Mucosa of gallbladder (tissue), 1 donor: ENCODE measurements around the gene MAGI1. TPM values are rescaled to one million over a fixed set of nuclear protein-coding genes. Genes with fewer than 3 reads are reported as not detected.

Source experiments
- DNase-seq: peaks from one replicate; pipeline ENCODE4 v3.0.0-alpha.2; 2020; ENCODE audit warnings: low spot score
- total RNA-seq: library from RNA; stranded (reverse); gene quantifications from one replicate; pipeline ENCODE4 v1.2.1, GENCODE V29; 2021
- donor health status: DM: no; HTN: no; CAD: no.

The MAGI1 gene
- total RNA-seq, 1 donor from 2014 or later: 87.4 TPM

DNA sequence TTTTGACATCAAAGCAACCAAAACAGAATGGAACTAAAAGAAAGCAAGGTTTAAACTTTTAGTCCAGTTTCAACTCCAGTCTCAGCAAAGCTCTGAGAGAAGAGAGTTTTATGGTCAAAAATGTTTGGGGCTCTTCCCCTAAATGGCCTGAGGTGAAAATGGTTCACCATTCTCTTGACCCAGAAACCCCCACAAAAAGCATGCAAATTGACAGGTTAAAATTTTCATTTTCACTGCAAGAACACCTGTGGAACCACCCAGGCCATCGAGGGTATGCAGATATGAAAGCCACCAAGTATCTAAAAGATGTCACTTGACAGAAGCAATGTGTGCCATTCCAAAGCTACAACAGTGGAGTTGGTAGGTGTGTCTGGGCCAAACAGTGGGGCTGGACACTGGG lies 195.0 kb downstream of the MAGI1 start:
- DNase-seq: no peak

DNA sequence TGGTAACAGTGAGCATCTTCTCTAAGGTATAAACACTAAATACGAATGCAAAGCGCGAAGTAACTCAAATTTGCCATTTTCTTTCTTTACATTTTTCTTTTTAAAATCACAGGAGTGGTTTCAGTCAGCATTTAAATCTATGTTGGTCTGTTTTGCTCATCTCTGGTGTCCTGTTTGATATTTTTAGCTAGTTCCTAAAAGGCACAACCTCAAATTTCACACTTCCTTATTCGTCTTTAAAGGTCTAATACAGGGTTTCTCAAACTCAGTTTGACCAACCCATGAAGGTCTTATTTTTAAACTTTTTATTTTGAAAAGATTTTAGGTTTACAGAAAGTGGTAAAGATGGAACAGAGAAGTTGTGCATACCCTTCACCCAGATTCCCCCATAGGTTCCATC lies 201.1 kb downstream of the MAGI1 start:
- no peak for DNase-seq

DNA sequence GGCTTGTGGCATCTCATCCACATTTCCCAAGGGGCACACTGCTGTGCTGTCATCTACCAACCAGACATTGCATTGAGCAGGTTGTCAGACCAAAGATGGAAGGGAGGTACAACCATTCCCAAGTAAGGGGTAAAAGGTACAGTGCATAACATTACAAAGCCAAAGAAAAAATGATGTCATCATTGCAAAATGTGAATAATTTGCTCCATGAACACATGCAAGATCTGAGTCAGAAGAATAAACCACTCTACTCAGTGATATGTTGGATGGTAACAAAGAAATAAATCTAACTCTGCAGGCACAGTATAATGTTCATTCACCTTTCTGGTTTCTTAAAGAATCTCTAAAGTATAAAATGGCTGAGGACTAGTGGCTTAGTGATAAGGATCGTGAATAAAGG lies 202.7 kb downstream of the MAGI1 start:
- DNase-seq: no peak

DNA sequence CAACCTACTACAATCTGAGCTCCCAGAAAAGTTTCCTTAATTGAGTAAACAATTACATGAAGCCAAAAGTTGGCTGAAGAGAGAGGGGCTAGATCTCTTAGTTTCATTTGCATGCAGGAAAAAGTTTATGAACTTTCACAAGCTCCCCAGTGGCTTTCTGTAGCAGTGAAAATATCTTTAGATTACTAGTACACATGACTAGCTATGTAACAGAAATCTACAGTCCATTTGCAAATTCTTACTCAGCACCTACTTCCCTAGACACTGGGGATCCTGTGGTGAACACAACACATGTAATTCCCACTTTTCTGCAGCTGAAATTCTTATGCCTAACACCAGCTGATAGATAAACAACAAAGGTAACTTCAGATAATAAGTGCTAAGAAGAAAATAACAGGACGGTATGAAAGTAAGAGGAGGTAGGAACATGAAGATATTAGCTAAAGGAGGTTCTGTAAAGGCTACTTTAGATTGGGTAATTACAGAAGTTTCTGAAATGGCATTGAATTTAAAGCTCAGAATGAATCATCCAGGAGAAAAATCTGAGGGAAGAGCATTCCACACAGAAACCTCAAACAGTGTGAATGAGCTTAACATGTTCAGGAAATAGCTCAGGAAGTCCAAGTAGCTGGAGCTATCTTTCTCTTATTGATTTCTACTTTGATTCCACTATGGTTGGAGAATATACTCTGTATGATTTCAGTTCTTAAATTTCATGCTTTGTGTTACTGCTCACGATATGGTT lies 204.8 kb downstream of the MAGI1 start:
- no peak for DNase-seq

DNA sequence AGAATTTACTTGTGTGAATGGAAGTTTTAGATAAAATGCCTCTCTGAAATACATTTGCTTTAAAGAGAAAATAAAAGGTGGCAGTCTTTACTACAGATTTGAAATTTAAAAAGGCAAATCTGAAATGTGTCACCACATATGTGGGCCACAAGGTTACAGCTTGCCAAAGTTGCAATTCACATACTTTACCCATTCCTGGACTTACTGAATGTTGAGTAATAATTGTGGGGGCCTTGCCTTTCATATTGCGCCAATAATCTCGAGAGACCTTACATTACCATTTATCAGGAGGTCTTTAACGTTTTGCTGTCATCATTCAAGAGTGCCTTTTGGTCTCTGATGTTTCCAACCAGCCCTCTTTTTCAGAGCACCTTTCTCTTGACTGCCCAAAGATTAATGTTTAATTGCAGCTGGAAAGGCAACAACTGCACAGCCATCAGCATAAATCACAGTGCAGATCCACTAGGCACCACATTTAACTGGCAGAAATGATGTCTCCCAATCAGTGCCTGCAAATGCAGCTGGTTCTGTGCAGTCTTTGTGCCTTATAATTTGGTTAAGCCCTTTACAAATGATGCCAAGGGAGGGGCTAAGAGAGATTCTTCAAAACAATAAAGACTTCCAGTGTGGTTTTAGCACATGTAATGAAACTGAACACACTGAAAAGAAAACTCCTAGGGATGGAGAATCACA lies 206.8 kb downstream of the MAGI1 start:
- no peak for DNase-seq

DNA sequence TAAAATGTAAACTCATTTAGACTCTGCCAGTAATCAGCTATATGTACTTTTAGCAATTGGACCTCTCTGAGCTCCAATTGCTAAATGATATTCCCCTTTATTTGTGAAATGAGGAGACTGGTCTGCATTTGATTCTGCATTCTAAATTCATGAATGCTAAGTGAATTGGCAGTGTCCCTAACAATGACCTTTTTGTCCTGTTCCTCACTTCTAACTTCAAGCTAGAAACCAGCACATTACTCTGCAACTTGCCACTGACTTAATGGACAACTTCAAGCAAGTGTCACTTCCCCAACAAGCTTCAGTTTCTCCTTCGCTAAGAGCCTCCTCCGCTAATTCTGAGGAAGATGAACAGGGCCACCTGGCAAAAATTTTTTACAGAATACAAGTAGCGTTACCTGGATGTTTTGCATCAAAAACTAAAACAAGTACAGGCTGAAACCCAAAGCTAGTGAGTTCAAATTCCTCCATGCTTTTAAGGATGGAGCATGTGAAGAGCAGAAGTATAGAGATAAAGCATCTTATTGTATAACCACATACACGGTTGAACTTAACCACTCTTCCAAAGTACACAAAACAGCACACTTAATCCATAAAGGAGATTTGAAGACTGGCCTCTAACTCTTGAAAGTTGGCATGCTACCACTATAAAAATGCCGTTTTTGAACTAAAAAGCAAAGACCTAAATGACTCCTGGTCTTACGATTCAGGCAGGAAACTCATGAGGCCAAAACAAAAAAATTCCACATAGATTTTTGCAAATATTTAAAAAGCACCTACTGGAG lies 207.6 kb downstream of the MAGI1 start:
- no peak for DNase-seq

DNA sequence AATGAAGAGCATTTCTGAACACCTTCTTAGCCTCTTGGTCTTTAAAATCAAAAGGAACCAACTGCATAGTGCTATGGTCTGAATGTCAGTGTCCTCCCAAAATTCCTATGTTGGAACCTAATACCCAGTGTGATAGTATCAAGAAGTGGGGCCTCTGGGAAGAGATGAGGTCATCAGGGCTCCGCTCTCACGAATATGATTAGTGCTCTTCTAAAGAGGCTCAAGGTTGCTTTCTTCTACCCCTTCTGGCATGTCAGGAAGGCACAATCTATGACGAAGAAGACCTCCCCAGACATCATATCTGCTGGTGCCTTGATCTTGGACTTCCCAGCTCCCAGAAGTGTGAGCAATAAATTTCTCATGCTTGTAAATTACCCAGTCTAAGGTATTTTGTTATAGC lies 209.5 kb downstream of the MAGI1 start:
- no peak for DNase-seq

DNA sequence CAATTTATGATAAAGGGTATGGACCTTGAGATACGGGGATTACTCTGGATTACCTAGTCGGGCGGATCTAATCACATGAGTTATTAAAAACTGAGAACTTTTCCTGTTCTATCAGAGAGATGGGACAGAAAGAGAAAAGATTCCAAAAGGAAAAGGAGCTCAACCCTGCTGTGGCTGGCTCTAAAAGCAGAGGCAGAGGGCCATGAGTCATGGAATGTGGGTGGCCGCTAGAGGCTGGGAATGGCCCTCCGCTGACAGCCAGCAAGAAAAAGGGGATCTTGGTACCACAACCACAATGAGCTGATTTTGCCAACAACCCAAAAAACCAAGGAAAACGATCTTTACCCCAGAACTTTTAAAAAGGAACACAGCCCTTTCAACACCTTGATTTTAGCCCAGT lies 210.0 kb downstream of the MAGI1 start:
- DNase-seq: no peak

DNA sequence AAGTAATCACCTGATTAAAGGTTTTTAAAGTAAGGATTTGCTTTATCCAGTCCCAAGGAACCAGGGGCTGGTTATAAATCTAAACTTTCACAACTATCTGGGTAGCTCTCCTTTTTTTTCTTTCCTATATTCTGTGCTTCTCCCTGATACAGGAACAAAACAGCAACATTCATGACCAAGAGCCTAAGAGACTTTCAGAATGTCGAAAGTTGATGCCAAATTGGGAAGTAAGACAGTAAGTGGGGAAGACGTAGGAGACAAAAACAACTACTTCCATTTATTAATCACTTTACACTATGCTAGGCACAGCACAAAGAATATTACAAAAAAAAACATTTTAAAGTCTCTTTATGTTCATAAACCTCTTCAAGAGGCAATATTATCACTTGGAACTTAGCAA lies 211.6 kb downstream of the MAGI1 start:
- no peak for DNase-seq

DNA sequence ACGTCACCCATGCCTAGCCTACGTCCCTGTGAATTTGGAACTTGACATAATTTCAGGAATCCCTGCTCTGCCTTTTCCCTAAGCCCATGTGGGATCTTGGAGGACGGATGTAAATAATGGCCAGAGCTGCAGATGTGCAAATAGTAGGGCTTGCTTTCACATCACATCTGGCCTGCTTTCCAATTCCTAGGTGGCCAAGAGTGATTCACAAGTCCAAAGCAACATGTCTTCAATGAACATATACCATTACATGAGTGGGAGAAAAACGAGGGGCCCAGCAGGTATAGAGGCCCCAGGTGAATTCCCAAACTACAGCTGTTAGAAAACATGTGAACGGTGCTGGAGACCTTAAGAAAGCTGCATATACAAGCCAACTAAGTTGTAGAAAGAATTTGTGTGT lies 214.6 kb downstream of the MAGI1 start:
- DNase-seq: no peak

DNA sequence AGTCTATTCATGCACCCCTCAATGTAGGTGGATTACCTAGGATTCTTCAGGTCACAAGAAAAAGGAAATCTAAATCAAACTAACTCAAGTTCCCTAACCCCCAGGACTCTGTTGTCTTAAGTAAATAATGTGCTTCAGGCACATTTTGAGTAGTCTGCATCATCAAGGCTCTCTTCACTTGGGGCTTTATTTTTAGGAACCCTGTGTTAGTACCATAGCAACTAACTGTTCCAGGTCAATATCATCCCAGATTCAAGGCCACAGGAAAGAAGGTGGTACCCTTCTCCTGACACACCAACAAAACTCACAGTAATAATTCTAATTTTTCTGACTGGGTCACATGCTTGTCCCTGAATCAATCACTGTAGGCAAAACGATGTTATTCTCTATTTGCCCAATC lies 218.1 kb downstream of the MAGI1 start:
- DNase-seq: no peak

DNA sequence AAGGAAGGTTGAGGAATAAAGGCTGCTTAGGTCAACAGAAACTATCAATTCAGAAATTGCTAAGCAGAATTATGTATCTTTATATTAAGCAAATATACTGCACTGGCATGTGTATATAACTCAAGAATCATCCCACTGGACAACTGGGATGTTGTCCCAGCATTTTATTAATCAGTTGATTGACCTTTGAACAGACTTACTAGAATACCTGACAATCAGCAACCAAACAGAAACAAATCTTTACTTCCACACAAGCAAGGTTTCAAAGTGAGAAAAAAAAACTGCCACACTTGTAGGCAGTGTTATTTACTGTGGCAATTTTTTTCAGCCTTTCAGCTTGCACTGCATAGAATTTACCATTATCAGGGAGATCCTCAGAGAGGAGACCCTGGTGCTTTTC lies 218.8 kb downstream of the MAGI1 start:
- DNase-seq: no peak

DNA sequence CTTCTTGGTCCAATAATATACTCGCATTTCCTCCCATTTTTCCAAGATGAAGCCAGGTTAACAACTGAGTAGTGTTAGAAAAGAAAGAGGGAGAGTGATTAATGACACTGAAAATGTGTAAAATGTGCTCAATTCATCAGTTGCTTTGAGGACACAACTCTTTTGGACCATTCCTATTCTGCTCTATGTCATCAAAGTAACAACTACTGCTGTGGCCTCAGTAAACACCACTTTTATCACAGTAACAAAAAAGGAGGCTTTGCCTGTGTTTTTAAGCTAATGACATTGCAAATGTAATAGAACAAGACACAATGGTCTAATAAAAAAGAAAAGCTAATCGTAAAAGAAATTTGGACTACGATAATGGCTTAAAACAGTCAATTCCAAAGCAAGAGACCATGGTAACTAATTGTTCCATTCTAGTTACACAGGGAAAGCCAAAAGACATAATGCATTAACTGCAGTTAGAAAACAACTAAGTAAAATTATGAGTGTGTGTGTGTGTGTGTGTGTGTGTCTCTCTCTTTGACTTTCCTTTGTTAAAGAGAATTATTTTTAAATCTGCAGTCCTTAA lies 221.1 kb downstream of the MAGI1 start:
- DNase-seq: no peak

DNA sequence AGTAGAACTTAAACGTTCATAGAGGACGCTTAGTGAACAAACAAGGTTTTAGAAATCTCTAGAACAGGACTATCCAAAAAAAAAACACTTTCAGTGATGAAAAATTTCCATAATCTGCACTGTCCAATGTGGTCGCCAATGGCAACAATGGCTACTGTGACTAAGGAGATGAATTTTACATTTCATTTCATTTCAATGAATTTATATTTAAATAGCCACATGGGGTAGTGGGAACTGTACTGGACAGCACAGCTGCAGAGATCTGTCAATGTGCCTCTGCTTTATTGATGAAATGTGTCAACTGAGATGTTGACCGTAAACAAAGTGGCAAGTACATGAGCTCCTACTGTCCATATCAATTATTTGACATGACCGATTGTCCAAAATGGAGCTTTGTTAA lies 222.5 kb downstream of the MAGI1 start:
- DNase-seq: no peak

DNA sequence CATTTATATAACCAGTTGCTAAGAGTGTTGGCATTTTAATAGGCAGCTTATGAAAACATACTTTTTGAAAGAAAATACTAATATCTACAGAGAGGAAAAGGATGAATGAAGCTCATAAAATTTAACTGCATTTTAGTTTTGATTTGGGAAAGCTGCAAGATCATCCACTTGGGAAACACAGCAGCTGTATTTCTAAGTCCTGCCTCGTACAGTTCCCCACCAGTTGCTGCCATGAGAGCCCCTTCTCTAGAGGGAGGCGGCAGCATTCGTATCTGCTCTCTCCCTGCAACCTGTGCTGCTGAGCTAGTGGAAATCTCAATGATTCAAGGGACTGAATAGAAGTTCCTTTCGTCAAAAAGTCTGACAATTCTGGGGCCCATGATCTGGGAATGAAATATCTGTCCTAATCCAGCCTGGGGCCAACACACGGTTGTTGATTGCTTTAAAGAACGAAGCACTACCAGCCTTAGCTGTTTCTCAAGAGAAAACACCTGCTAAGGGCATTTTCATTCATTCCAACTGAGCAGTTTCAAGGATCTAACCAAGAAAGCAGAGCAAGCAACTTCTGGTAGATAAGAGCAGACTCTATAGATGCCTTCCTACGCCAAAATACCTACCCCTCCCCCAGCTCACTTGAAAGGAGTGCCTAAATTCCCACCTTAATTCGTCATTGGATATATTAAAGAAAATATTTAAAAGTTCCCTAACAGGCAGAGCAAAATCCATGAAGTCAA lies 223.7 kb downstream of the MAGI1 start:
- DNase-seq: no peak

DNA sequence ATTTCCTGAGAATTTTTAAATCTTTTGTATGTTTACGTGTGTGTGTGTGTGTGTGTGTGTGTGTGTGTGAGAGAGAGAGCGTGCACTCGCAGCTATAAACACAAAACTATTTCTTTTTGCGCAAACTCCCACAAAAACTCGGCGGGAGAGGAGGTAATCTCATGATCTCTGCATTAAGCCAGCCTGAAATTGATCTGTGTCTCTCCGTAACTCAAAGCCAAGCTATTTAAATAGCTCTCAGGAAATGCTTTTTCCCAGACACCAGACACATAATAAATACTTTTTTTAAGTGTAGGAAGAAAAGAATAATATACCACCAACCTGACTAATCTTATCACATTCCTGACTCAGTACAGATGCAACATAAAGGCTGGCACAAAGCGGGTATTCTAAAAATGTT lies 226.8 kb downstream of the MAGI1 start:
- DNase-seq: no peak

DNA sequence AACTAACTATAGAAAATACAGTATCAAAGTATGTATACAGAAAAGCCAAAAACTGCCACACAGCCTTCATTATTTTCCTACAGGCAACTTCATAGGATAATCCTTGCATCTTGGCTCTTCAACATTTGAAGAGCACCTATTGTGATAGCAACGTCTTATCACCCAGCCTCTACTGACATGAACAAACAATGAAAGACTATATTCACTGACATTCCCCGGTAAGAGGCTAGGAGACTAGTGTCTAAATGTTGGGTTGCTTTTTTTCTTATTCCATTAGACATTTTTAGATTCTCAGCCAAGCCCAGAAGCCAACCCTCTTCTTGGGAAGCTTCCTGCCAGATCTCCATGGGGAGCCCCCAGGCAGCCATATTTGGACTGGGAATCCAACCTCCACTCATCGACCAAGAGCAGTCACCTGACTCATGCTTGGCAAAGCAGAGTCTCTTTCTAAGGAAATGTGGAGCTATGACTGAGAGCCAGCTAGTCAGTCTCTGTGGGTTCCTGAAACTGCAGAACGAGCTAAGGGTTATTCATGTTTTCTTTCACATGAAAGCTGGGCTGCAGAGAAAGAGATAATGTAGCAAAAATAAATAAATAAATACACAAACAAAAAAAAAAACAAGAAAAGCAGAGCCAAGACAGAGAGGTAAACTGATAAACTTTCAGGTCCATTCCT lies 227.5 kb downstream of the MAGI1 start:
- DNase-seq: no peak

DNA sequence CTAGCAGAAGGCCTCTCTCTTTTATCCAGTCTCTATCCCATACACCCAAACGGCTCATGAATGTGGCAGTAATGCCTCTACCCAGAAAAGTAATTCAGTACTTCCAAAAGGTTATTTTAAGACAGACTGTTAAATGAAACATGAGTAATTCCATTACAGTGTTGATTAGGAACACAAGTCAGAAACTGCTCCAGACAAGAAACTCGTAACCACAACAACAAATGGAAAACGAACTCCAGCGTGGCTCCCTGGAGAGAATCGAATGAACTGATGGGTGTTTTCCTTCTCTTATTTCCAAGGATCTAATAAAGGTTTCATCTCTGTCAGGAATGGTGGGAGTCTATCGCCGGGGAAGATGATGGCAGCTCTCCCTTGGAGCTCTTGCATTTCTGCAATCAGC lies 228.4 kb downstream of the MAGI1 start:
- no peak for DNase-seq

DNA sequence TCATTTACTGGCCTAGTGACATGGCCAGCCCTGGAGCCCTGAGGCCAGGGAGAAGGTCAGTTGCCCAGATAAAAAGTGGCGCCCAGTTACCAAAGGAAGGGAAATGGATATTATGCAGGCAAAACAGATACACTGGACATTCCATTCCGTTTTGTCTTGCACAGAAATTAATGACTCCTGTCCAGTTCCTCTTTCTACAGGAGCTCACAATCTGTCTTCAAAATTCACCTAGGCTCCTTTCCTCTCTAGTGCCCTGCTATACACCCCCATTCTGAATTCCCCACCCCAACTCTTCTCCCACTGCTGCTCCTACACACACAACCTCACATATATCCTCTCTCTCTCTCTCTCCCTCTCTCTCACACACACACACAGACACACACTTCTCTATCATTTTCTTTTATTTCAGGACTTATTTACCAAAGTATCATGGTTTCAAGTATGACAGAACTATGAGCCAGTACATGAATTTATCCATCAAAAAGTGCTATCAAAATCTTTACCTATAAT lies 229.0 kb downstream of the MAGI1 start:
- DNase-seq: no peak

DNA sequence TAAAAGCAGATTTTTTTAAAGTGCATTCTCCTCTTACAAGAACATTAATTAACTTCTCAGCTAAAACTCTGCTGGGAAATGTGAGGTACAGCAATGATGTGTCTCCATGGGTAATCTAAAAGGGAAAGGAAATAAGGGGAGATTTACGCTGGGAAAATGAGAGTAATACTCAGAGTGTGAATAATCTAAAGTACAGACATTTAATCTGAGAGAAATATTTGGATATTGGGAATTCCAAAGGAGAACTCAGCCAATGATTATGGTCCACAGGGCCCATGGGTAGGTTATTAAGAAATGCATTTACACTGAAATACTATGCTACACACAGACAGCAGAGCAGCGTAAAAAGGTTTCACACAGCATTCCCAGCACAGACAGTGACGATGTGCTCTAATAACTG lies 229.9 kb downstream of the MAGI1 start:
- DNase-seq: no peak

DNA sequence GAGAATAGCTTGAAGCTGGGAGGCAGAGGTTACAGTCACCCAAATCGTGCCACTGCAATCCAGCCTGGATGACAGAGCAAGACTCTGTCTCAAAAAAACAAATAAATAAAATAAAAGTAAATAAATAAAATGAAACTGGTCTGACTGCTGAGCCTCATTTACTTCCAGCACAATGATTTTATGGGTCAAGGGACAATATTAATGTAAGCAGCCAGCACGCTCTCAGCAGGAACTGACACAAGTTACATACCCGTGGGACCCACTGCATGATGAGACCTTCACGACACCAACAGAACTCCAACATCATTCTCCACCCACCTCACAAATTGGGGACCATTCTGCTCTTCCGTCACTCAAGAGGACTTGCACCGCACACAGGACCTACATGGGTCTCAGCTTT lies 230.3 kb downstream of the MAGI1 start:
- DNase-seq: no peak
